Choroid plexus epithelial cell (primary cell): ENCODE measurements around the gene GADD45A.
A peak's percentile ranks its signal among the peaks of the same experiment; 100 is the strongest.

ENCODE experiments used
- DNase-seq: peaks from one replicate; pipeline ENCODE4 v3.0.0-alpha.2; 2010; ENCODE audit warnings: low read depth
- H3K4me3 ChIP-seq: 2 replicates; pipeline ENCODE4 v1.5.1; 2011; ENCODE audit warnings: low read depth, mild to moderate bottlenecking, control low read depth, low read length, moderate library complexity
- CTCF ChIP-seq: conservative IDR thresholded peaks from 2 replicates; pipeline ENCODE4 v1.5.1; 2011; ENCODE audit warnings: low read depth, mild to moderate bottlenecking, control low read depth, inconsistent platforms, low read length, moderate library complexity

GADD45A gene

GRCh38 chr1:67685067-67685557, at the start of gene GADD45A:
Gene GADD45A (plus strand): TSS chr1:67685201. CDS start chr1:67685495, 294 bp downstream.
- H3K4me3 ChIP-seq, result peak within 1 kb of the TSS; percentile 97
- TF ChIP-seq CTCF, result no peak
- peak; percentile 100 for DNase-seq

GRCh38 chr1:67636146-67636545, 48.9 kb upstream of the GADD45A start:
- H3K4me3 ChIP-seq, result no peak overlapping the region
- DNase-seq, result no peak
- TF ChIP-seq CTCF, result no peak

- DNase-seq, result no peak
- H3K4me3 ChIP-seq, result no peak overlapping the region
- TF ChIP-seq CTCF, result no peak
Measured at GRCh38 chr1:67639361-67639760, 45.6 kb upstream of the GADD45A start.

- TF ChIP-seq CTCF, result no peak
- DNase-seq, result no peak
- H3K4me3 ChIP-seq, result no peak overlapping the region
Measured at GRCh38 chr1:67642629-67643028, 42.4 kb upstream of the GADD45A start.

GRCh38 chr1:67644566-67644965, 40.4 kb upstream of the GADD45A start:
- no peak for TF ChIP-seq CTCF
- H3K4me3 ChIP-seq, result no peak overlapping the region

GRCh38 chr1:67645495-67646144, 39.4 kb upstream of the GADD45A start:
- no peak overlapping the region for H3K4me3 ChIP-seq
- peak; percentile 40 for DNase-seq
- TF ChIP-seq CTCF, result no peak

More at GRCh38 chr1:67644566-67644965, 40.4 kb upstream of the GADD45A start:
- no peak for DNase-seq
